T-helper 1 cell treated with Interleukin-12 subunit alpha and Interleukin-12 subunit beta and Interleukin-4 antibody, amounts not matched to agents 30 ng/mL and 1 ng/mL, for 36 hours (primary cell): Measurements from ENCODE around the gene MATR3. TPM values are rescaled to one million over a fixed set of nuclear protein-coding genes. Genes with fewer than 3 reads are reported as not detected.
"Not testable (repeated sequence)": the region's sequence is repeated elsewhere in the genome, so short reads cannot be mapped to it uniquely, and the experiment has no call there.

Source experiments
- intact Hi-C: fragments of 100-400 bp; cut with micrococcal nuclease; formaldehyde crosslinking; loops from one replicate; pipeline ENCODE4 v1.15.1; 2024
- total RNA-seq: library from RNA; stranded (reverse); gene quantifications from 2 replicates; pipeline ENCODE4 v1.2.3, GENCODE V29; 2022

MATR3 gene
- total RNA-seq, 1 donor from 2014 or later, result 245 TPM

DNA sequence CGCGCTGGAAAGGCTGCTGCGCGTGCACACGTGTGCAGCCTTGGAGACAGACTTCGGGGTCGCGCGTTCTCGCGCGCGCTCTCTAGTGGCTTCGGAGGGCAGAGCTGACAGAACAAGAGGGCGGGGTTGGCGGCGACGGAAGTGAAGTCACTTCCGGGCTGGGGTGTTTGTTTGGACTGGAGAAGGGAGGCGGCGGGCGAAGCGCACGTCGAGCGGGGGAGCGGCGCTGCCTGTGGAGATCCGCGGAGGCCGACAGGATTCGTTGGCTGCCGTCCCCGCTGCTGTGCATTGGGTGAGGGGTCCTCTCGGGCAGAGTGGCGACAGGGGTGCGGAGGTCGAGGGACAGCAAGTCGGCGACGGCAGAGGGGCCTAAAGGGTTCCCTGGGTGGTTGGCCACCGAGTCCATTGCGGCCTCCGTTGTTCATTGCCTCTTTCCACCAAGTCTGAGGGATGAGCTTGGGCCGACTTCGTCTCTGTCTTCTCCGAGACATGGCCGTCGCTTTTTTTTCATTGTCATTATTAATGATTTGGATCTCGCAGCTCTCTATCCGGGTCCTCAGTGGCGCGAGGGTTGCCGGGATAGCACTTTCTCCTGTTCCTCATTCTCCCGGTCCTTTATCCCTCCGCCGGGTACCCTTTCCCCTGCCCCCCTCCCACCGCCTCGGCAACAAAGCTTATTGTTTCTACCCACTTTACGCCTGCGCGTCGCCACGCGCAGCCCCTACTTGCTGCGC is 48.3 kb downstream of the MATR3 start, which contains the start of gene PAIP2:
Gene PAIP2, plus strand, starts transcription at position 166 of the 734 bp plus-strand sequence. CDS start 21,931 bp downstream, outside the sequence.
- intact Hi-C loops, result loop anchor here (1.0 to 10.0 kb wide), 18 partner anchors 43 to 1220 kb away; partner anchors contain the start of genes APBB3, BRD8, CDC25C and DNAJC18

GRCh38 chr5:139342423-139342723 is 48.8 kb downstream of the MATR3 start:
- intact Hi-C loops, result loop anchor here (1.0 to 10.0 kb wide), 9 partner anchors 43 to 1220 kb away; partner anchors contain the start of genes APBB3, CDC25C, DNAJC18 and FAM53C

DNA sequence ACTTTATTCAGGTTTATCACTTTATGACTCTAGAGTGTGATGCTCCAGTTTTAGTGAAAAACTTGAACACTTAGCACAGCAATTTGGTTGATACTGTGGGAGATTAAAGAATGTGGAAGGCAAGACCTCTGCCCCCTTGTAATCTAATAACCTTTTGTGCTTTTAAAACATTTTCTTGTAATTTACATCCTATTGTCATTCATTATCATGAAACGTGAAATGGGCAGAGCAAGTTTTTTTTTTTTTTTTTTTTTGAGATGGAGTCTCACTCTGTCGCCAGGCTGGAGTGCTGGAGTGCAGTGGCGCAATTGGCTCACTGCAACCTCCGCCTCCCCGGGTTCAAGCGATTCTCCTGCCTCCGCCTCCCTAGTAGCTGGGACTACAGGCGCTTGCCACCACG is 49.9 kb downstream of the MATR3 start:
- intact Hi-C loops, result loop anchor here (2.0 to 10.0 kb wide), 4 partner anchors 169 to 1219 kb away; partner anchors contain the start of genes APBB3, CDC25C, FAM53C and SLC35A4

- intact Hi-C loops, result loop anchor here (5.0 to 10.0 kb wide), 2 partner anchors 1009 to 1218 kb away; partner anchors contain the start of genes APBB3, CDC25C, FAM53C and SLC35A4
Measured at GRCh38 chr5:139344177-139344576, 50.6 kb downstream of the MATR3 start.

GRCh38 chr5:139345442-139345841 is 51.9 kb downstream of the MATR3 start:
- intact Hi-C loops, result loop anchor here (10.0 kb wide), 1 partner anchor 1011 kb away; the partner anchor contains the start of genes CDC25C and FAM53C

GRCh38 chr5:139347863-139348262 is 54.3 kb downstream of the MATR3 start:
- intact Hi-C loops, result loop anchor here (10.0 kb wide), 1 partner anchor 1013 kb away; the partner anchor contains the start of genes CDC25C and FAM53C

DNA sequence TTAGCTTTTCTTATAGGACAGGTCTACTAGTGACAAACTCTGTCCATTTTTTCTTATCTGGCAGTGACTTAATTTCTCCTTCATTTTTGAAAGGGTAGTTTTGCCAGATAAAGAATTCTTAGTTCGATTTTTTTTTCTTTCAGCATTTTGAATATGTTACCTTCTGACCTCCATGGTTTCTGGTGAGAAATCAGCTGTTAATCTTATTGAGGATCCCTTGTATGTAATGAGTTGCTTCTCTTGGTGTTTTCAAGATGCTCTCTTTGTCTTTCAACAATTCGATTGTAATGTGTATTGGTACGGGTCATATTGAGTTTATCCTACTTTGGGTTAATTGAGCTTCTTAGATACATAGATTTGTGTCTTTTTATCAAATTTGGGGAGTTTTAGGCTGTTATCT is 60.6 kb downstream of the MATR3 start:
- intact Hi-C loops, result no loop called here

- intact Hi-C loops, result not testable (repeated sequence)
Measured at GRCh38 chr5:139355900-139356299, 62.4 kb downstream of the MATR3 start.

DNA sequence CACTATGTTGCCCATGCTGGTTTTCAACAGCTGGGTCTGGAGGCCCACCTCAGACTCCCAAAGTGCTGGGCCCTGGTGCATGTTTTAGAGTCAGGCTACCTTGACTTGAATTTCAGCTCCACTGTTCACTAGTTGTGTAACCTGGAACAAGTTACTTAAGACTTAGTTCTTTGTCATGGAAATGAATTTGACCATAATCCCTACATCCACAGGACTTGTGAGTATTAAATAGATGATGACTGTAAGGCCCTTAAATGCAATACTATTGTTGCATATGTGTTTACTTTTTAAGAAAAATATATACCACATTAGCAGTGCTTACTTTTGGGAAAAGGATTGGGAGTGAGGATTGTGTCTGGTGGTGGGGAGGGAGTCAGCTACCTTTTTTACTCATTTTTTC is 64.5 kb downstream of the MATR3 start:
- intact Hi-C loops, result no loop called here

DNA sequence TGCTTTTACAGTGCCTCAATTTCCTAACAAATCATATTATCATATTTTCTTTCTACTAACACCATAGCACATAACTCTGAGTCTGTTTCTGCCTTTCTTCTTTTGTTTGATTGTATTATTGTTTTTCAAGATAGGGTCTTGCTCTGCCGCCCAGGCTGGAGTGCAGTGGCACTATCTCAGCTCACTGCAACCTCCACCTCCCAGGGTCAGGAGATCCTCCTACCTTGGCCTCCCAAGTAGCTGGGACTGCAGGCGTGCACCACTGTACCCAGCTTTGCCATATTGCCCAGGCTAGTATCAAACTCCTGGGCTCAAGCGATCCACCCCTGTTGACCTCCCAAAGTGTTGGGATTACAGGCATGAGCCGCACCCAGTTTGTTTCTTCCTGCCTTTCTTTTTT is 66.8 kb downstream of the MATR3 start:
- intact Hi-C loops, result no loop called here

GRCh38 chr5:139361835-139362429 is 68.4 kb downstream of the MATR3 start:
- intact Hi-C loops, result loop anchor here (2.0 kb wide), 1 partner anchor 31 kb away; no protein-coding TSS in a partner anchor

- intact Hi-C loops, result loop anchor here (2.0 kb wide), 1 partner anchor 29 kb away; no protein-coding TSS in a partner anchor
Measured at GRCh38 chr5:139363937-139364336, 70.4 kb downstream of the MATR3 start.

DNA sequence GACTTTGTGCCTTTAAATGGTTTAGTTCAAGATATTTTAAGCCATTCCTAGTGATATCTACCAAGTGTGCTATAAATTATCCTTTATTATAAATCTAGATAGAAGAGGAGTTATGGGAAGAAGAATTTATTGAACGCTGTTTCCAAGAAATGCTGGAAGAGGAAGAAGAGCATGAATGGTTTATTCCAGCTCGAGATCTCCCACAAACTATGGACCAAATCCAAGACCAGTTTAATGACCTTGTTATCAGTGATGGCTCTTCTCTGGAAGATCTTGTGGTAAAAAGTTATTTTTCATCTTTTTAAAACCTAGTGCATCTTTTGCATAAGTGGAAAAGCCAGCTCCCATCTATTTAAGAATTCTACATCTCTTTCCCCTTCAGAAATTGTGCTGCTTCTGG is 70.9 kb downstream of the MATR3 start:
- intact Hi-C loops, result no loop called here

GRCh38 chr5:139368613-139369012 is 75.1 kb downstream of the MATR3 start:
- intact Hi-C loops, result no loop called here

DNA sequence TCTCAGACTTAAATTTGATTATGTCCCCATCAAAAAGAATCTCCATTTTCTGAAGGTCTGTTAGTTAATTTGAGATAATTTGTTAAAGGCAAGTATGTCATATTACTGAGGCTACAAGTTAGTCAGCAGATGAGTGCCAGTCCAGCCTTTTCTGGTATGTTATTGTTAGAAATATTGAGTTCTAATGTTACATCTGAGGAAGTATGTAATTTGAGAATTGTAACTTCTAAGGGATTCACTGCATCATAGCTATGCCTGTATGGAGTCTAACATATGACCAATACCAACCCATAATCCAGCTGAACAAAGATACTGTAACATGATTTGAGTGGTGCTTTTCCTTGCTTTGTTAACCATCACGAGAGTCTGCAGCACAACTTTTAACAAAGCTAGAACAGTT is 75.6 kb downstream of the MATR3 start:
- intact Hi-C loops, result no loop called here

DNA sequence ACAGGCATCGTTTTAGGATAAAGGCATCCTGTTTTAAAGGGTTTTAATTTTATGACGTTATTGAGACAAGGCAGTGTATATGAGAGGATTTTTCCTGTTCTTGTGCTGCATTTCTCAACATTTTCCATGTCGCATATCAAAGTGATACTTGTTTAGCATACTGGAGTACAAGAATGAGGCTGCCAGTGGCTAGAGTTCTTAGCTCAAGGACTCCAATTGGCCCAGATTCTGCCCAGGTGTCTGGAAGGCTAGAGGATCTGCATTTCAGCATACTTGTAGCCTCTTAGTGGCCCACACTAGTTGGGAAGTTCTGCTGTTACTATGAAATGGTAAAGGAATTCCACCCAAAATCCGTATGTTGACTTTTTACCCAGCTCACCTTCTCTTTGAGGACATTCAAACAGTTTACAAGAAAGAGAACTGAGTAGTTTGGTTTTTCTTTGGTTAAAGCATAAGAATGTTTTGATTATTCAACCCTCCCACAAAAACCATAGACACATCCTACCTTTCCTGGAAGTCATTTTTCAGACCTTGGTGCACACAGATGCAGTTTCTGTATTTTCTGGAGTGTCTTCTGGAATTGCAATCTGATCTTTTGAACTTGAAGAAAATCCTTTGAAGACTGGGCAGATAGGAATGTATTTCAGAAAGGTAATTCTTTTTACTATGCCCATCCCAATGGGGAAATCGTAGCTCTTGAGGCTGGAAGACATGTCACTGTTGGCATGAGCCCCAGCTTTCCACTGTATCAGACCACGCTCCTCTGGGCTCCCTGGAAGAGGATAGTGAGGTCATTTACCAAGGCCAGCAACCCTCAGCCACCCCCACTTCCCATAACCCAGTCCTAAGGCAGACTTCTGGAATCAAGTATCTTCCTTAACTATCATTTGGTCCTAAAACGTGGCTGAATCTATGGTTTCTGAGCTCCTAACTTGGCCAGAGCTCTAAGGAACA is 78.2 kb downstream of the MATR3 start:
- intact Hi-C loops, result no loop called here

DNA sequence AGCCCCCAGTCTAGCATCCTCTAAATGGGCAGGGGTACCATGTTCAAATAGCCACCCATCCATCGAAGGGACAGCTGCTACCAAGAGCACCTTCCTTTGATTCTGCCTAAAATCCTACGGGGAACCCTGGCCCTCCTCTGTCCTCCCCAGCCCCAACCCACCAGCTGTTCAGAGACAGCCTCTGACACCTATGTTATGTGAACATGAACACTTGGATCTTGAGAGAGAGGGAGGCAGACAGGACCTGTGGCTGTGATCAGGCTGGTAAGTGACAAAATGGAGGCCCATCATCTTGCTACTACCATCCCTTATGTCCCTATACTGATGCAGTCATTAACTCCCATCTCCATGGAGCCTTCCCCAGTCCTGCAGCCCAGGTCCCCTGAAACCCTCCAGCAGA is 81.4 kb downstream of the MATR3 start:
- intact Hi-C loops, result no loop called here

DNA sequence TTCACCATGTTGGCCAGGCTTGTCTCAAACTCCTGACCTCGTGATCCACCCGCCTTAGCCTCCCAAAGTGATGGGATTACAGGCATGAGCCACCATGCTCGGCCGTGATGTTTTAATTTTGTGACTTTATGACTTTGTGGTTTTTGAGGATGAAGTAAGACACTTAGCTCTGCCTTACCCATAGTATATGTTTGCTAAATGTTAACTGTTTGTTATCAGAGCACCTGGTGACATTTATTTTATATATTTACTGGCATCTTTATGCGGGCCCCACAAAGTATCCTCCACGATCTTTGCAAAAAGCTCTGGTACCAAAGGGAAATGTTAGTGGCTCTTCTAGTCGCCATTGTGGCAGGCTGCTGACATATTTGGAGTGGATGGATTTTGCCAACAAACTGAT is 82.8 kb downstream of the MATR3 start:
- intact Hi-C loops, result no loop called here

DNA sequence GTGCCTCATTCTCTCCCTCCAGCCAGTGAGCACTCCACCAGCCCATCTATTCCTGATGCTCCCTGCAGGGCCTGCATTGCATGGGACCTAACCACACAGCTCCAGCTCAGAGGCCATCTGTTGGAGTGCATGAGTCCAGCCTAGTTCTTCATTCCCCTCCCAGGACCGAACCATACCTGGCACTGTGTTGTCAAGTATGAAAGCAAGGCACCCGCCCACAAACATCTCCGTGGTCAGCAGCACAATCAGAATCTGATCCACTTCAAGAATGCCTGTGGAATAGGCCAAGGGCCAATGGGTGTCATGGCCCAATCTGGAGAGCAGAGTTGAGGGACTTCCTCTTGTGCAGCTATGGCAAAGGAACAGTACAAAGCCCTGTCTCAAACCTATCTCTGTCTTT is 83.7 kb downstream of the MATR3 start:
- intact Hi-C loops, result no loop called here

GRCh38 chr5:139378101-139378825 is 84.7 kb downstream of the MATR3 start:
- intact Hi-C loops, result no loop called here
